ENCODE measurements around the gene LSMEM2.
"Not testable (repeated sequence)": the region's sequence is repeated elsewhere in the genome, so short reads cannot be mapped to it uniquely, and the experiment has no call there.

LSMEM2 gene

GRCh38 chr3:50278880-50279224 lies at the start of gene LSMEM2:
LSMEM2 (plus strand) TSS chr3:50279087; CDS start chr3:50279114, 27 bp downstream.
- no peak for DNase-seq (ENCODE audit: low read depth in 2 of 2)

- no peak for DNase-seq (ENCODE audit: low read depth in 2 of 2)
Measured at GRCh38 chr3:50229490-50229889, 49.4 kb upstream of the LSMEM2 start.

DNA sequence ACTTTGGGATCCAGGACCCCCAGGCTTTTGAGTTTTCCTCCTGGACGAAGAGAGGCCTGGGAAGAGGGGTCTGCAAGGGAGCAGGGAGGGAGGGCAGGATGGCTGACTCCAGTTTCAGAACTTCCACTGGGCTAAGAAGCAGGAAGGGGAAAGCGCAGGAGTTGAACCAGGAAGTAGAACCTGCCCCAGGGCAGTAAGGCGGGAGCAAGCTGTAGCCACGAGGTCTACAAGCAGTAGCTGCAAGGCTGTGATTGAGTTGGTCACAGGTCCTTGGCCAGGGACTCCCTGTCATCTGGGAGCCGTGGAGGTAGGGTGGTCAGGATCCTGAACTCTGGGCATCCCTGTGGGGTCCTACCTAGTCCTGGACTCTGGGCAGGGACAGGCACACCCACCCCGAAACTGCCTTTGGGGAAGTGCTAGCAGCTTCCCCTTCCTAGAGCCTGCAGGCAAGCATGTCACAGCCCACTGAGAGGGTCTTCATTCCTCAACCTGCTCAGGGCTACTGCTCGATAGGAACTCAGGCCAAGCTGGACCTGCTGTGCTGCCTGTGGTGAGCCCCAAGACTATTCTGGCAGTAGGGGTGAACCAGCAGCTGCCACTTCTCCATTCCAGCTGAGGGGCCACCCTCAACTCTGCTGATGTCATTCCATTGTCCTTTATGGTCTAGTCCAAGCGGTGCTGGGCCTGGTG lies 48.6 kb upstream of the LSMEM2 start:
- no peak for DNase-seq (ENCODE audit: low read depth in 2 of 2)

DNA sequence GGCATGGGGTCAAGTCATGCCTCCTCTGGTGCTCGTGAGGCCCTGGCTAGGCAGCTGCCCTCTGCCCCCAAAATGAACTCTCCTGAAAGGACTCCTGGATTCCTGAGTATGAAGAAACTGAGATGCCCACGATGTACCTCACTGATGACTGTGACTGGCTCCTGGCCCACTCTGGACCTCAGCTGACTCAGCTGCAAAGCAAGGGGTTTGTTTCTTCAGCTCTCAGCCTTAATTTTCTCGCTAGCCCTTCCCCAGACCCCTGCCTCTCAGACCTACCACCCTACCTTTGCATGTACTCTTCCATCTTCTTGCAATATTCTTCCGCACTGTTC lies 48.1 kb upstream of the LSMEM2 start:
- DNase-seq (ENCODE audit: low read depth in 2 of 2), result no peak

- no peak for DNase-seq (ENCODE audit: low read depth in 2 of 2)
Measured at GRCh38 chr3:50231581-50231980, 47.3 kb upstream of the LSMEM2 start.

- DNase-seq (ENCODE audit: low read depth in 2 of 2), result no peak
Measured at GRCh38 chr3:50232303-50232702, 46.6 kb upstream of the LSMEM2 start.

DNA sequence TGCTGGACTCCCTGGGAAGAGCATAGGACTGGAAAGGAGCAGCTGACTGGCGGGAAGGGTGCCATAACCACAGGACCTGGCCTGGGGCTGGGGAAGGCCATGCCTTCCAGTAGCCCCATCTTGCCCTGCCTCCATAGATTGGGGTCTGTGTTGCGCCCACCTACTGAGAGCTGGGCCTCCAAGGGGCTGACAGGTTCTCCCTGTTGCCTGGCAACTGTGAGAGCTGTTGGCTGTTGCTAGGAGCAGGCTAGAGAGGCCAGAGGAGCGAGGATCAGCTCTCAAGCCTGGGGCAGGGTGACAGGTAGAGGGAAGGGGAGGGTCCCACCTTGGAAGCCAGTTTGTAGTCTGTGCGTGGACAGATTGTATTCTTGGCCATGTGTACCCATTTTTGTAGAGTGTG lies 45.7 kb upstream of the LSMEM2 start:
- DNase-seq (ENCODE audit: low read depth in 2 of 2), result no peak

DNA sequence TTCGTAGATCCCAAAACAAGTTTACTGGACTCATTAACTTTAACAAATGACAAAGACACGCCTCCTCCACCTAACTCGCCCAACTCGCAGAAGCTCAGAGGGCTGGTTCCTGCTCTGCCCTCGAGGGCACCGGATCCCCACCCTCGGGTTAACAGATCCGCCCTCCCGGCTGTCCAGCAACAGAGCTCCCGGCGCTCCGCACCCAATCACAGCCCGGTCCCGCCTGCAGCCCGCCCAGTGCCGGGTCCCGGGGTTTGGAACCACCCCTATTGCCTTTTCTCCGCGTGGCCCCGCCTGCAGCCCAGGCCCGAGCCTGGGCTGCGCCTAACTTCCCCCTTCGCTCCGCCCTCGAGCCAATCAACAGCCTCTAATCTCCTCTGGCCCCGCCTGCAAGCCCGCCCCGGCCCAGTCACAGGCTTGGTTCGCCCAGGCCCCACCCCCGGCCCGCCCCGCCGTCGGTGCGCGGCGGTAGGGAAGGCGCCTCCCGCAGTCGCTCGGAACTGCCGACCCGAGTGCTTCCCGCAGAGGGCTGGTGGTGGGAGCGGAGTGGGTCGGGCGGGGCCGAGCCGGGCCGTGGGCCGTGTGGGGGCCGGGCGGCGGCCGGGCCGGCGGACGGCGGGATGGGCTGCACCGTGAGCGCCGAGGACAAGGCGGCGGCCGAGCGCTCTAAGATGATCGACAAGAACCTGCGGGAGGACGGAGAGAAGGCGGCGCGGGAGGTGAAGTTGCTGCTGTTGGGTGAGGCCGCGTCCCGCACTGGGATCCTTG lies 43.0 kb upstream of the LSMEM2 start, which contains the start of gene GNAI2:
GNAI2 (plus strand) TSS at position 489 of the 768 bp plus-strand sequence; CDS start at position 621, 132 bp downstream.
- peak; percentile 98 to 99 for DNase-seq (ENCODE audit: low read depth in 2 of 2)

- DNase-seq (ENCODE audit: low read depth in 2 of 2), result no peak
Measured at GRCh38 chr3:50236484-50237132, 42.3 kb upstream of the LSMEM2 start.

GRCh38 chr3:50237133-50237651 lies 41.7 kb upstream of the LSMEM2 start:
- no peak for DNase-seq (ENCODE audit: low read depth in 2 of 2)

DNA sequence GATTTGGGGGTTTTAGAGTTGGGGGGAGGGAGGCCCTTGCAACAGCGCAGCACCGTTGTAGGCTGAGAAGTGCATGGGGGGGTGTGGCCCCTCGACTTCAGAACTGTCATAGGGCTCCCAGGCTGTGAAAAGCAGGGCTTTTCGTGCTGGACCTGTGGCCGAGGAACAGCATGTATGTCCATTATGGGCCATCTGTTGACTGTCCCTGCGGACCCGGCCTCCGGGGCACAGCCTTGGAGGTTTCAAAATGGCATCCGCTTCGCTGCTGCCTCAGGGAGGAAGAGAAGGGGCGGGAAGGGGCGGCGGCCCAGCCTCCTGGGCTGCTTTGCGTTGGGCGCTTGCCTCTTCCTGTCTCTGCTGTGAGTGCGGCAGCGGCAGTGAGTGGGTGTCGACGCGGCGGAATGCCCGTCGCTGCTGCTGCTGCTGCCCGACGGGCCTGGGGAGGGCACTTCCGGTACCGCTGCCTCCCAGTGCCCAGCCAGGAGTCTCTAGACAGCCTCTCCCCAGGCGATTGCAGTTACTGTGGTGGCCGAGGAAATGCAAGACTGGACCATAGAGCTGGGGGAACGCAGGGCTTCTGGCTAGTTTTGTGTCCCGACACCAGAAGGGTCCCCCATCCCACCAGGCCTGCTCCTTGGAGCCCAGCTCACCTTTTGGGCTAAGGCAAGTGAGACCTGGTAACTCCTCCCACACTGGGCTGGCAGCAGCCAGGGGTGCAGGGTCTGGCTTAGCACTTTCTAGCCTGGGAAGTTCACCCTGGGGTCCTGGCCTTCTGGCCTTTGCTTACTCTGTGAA lies 40.9 kb upstream of the LSMEM2 start:
- DNase-seq (ENCODE audit: low read depth in 2 of 2), result peak; percentile 77 to 84

- no peak for DNase-seq (ENCODE audit: low read depth in 2 of 2)
Measured at GRCh38 chr3:50238549-50239026, 40.3 kb upstream of the LSMEM2 start.

DNA sequence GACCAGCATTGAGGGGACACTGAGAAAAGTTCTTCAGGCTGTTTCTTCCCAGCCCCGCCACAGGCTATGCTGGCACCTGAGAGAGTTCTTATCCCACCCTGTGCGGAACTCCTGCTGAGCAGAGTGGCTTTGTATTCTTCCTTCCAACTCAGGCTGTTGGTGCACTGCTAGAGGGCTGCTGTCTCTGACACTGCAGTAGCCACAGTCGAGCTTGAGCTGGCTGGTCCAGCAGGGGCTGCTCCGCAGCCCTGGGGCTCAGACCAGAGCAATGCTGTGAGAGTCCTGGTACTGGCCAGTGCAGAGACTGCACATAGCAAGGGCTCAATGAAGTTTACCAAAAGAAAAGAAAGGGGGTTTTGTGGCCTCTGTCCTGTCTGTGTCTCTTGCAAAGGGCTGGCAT lies 39.2 kb upstream of the LSMEM2 start:
- DNase-seq (ENCODE audit: low read depth in 2 of 2), result no peak

DNA sequence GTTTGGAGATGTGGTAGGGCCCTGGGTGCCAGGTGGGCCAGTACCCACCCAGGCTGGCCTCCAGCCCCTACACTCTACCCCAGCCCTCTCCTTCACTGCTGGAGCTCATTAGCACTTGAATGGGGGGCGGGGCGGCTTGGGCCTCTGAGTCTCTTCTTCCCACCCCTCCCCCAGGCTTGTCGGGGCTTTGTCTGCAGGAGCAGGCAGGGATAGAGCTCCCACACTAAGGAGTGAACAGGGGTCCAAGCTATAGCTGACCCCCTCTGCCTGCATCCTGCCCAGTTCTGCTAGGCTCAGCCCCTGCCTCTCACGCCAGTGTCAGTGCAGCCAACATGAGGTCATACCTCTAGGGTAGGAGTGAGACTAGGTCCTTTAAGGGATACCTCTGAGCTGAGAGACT lies 37.7 kb upstream of the LSMEM2 start:
- no peak for DNase-seq (ENCODE audit: low read depth in 2 of 2)

- DNase-seq (ENCODE audit: low read depth in 2 of 2), result no peak
Measured at GRCh38 chr3:50241713-50242380, 37.0 kb upstream of the LSMEM2 start.

DNA sequence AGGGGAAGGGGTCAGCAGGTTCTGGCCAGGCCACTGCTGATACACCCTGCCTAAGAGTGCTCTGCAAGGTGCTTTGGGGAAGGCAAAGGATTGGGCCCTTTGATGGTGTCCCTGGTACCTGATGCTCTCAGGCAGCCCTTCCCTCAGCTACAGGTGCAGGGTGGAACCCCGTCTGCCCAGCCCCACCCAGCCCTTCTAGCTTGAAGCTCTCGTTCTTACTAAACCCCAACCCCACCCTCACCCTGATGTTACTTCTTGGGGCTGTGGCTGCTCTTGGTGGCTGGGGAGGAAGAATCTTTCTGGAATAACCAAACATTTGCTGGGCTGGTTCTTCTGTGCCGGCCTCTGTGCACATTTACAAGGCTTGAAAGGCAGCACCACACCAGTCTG lies 36.5 kb upstream of the LSMEM2 start:
- DNase-seq (ENCODE audit: low read depth in 2 of 2), result no peak

DNA sequence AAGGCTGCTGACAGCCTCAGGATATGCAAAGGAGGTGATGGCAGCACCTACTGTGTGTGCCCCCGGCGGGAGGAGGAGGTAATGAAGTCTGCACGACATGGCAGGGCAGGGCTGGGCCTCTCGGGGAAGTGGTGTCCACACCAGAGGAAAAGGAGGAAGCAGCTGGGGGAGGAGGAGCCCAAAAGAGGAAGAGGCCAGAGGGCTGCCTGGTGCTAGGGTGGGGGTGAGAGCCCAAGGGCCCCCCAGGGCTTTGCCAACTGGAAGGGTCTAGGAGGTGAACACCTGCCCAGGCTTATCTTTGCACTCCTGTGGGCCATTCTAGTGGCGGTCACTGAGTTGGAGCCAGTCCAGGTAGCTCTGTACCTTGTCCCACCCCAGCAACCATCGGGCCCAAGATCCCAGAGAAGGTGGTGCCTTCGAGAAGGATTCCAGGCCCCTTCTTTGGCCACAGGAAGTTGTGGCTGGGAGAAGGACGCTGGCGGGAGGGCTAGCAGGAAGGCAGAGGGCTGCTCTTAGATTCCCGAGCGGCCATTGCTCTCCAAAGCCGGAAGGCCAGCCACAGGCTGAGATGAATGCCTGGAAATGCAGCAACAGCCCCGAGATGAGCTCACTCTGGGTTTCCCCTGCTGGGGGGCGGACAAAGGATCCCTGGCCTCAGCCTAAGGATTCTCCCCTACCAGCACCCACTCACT lies 35.9 kb upstream of the LSMEM2 start:
- peak in 1 of 2 donors; percentile 30 for DNase-seq (ENCODE audit: low read depth in 2 of 2)

DNA sequence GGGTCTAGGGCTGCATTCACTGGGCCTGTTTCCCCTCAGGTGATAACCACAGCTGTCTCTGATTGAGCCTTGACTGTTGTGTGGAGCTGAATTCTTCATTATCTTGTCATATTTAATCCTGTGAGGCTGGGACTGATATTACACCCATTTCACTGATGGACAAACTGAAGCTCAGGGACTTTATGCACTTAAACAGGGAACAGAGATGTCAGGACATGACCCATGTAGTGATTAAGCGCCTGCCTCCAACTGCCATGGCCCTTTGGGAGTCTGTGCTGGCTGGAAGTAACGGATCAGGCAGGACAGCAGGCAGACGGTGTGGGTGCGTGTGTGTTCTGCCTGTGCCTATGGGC lies 35.4 kb upstream of the LSMEM2 start:
- no peak for DNase-seq (ENCODE audit: low read depth in 2 of 2)

DNA sequence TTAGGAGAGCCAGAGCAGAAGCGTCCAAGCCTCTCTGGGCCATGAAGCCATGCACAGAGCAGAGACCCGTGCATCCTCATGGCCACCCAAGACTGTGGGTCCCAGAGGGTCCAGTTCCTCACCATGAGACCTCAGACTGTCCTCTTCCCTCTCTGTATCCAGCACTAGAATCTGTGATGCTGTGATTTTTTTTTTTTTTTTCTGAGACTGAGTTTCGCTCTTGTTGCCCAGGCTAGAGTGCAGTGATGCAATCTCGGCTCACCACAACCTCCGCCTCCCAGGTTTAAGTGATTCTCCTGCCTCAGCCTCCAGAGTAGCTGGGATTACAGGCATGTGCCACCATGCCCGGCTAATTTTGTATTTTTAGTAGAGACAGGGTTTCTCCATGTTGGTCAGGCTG lies 34.1 kb upstream of the LSMEM2 start:
- DNase-seq (ENCODE audit: low read depth in 2 of 2), result not testable (repeated sequence)

DNA sequence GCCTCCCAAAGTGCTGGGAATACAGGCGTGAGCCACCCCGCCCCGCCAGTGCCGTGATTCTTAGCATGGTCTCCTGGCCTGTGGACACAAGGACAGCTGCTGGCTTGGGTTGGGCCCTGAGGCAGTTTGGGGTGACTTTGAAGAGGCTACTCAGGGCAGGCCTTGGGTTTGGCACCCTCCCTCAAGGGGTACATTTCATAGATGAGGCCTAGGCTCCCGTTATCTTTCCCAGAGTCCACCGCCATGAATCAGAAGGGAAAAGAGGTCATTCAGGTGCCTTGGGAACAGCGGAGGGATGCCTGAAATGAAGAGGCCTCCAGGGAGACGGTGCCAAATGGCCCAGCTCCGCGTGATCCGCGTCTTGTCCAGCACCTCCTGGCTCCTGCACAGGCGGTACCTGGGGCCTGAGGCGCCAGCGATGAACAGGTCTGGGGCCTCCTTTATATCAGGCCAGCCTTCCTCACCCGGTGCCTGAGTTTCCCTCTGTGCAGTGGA lies 33.6 kb upstream of the LSMEM2 start:
- DNase-seq (ENCODE audit: low read depth in 2 of 2), result no peak
